HG03039 (cell line): ENCODE measurements around the gene IGF1R.

Experiments
- ATAC-seq: cut with Tn5 transposase; IDR thresholded peaks from one replicate; pipeline ENCODE4 v1.9.1; 2021; ENCODE audit warnings: mild to moderate bottlenecking, moderate library complexity; ENCODE audit not compliant: unreplicated experiment

Gene IGF1R

DNA sequence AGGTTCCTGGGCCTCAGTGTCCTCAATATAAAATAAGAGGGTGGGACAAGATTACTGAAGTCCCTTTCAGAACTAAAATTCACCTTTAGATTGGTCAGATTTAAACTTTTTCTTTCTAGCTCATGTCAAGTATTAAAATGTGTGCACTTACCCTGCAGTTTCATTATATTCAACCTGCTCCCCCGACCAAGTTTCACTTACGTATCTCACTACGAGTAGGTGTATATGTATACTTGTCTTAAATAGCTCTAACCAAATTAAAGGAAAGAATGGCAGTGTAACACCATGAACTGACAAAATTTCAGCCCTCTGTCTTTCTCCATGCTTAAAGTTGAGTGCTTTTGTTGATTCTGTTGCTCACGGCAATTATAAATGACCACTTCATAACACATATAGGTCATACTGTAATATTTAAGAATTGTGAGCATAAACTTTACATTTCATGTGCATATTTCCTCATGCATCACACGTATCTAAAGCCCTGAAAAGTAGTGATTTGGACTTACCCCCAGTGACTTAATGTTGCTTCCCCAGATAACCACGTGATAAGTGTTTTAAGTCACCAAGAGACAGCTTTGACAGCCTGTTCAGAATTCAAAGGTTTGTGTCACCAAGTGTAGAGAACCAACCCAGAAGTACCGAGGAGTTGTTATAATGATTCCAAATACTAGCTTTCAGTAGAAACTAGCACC is 289.2 kb downstream of the IGF1R start:
- no peak for ATAC-seq

DNA sequence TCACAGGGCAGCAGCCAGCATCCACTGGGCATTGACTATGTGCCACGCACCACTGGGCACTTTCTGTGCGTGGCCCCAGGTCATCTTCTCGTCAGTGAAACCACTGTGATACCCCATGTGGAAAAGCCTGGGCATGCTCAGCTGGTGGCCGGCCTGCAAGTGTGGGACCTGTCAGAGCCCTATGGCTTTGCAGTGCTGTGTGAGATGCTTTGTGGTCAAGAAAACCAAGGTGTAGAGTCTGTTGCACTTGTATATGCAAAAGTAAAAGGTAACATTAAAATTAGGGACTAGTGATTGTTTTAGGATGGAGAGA is 289.7 kb downstream of the IGF1R start:
- ATAC-seq = no peak

GRCh38 chr15:98938799-98939198 is 290.5 kb downstream of the IGF1R start:
- no peak for ATAC-seq

DNA sequence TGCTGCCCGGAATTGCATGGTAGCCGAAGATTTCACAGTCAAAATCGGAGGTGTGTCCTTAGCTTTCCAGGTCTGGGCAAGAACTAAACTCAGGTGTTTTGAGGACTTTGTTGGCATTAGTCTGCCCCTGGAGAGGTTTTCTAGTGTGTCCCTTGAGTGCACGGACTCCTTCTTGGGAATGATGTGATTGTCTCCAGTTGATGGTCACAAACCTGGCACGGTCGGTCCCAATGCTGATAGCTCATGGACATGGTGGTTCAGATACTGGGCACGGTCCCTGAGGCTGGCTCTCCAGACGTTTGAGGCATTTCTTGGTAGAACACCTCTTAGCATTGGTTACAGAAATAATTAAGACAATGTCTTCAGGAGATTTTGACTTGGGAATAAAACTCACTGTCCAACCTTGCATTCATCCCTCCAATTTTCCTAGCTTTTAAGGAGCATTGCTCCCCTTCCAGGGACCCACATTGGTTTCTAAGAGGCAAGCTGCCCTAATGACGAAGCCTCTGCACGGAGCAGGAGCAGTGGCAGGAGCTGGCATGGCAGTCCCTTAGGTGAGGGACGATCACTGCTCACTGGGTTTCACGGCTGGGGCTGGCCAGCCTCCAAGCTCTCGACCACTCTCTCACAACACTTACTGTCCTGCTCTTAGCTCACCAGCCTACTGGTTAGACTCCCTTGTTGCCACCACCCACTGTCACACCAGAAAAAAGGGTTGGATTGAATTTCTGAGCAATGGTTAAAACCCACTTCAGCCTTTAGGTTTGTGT is 291.2 kb downstream of the IGF1R start:
- no peak for ATAC-seq

DNA sequence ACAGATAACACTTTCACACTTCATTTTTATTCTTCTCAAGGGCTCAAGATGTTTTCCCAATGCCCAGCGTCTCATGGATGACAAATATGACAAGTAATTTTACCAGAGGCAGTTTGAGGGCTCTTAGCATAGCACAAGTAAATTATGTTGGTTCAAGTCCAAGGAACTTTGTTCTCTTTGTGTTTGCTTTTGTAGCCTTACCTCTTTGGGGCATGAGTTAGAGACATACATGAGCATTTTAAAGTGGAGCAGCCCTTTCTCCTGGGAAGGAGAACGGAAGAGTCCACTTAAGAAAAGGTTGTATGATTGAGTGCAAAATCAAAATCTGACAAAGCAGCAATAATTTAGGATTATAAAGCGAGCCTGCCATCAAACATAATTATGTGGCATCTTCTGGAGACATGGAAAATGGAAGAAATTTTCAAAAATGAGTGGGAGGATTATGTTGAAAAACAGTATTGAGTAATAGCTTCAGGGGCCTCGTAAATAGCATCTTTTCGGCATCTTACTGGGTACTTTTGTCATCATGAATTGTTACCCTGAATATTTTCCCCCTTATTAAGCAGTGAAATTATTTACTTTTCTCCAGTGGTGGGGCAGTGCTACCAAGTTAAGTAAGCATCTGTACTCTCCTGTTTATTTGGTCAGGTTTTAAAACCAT is 293.4 kb downstream of the IGF1R start:
- no peak for ATAC-seq

- ATAC-seq = no peak
Observed at GRCh38 chr15:98942431-98942830, 294.1 kb downstream of the IGF1R start.

DNA sequence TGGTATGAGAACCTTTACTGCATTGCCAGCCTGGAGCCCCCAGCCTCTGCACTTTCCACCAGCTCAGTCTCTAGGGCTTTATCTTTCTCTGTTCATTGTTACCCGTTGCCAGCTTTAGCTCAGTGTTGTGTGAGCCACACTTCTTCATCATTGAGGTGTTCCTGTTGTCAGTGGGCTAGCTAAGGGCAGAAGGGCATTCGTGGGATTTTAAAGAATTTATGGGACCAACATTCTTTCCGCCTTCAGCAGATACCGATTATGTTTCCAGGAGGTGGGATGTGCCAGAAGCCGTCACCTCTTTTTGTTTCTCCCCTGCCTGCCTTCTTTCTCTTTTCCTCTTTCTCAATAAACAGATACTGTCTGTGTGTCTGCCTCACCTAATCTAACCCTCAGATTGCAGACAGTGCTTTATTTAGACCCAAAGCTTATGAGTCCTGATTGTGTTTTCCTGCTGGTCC is 294.7 kb downstream of the IGF1R start:
- ATAC-seq = no peak

- no peak for ATAC-seq
Observed at GRCh38 chr15:98943601-98944151, 295.3 kb downstream of the IGF1R start.

DNA sequence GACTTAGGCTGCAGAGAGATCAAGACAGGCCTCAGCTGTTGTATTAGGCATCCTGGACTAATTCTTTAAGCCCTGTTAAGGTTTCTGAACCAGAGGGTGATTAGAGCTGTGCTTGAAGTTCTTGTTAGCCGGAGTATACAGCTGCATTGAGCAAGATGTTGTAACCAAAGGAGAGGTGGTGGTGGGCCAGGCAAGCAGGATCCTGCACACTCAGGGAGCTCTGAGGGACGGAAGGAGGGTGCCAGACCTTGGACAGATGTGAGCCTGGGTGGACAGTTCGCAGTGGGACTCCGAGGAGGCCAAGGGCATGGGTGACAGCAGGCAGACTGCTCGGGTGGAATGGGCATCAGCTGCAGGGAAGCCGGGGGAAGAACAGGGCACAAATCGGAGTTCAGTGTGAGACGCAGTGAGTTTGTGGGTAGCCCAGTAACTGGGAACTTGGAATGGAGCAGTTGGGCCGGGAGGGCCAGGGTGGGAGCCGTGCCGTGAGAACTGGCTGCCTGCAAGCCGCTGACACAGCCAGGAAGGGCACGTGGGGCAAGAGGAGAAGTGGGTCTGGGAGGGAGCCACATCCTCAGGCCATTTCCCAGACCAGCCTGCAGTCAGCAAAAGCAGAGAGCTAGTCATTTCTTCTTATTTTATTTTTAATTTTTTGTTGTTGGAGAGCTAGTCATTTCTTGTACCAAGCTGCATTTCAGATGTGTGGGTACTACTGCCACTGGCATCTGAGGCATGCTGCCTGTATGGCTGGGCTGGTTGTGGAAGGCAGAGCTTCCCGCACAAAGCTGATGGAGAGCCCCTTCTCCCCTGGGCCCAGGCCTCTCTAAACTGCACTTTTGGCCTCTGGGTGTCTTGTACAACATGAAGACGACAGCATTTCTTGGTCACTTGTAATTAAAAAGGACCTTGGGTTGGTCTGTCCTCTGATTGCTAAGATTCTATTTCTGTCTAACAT is 298.2 kb downstream of the IGF1R start:
- no peak for ATAC-seq

DNA sequence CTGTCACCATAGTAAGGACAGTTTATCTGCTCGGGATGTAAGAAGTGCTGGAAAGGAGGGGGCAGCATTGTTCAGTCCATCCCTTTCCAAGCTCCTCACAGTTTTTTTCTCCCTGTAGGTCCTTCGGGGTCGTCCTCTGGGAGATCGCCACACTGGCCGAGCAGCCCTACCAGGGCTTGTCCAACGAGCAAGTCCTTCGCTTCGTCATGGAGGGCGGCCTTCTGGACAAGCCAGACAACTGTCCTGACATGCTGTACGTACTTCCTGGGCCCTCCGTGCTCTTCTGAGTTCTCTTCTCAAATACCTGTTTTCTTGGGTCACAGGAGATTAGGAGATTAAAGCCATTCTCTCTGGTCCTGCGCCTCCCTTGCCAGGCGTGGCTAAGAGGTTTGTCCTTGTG is 300.1 kb downstream of the IGF1R start:
- no peak for ATAC-seq

- ATAC-seq = no peak
Observed at GRCh38 chr15:98948941-98949340, 300.6 kb downstream of the IGF1R start.

- ATAC-seq = no peak
Observed at GRCh38 chr15:98949624-98950023, 301.3 kb downstream of the IGF1R start.

GRCh38 chr15:98950248-98950647 is 301.9 kb downstream of the IGF1R start:
- no peak for ATAC-seq

DNA sequence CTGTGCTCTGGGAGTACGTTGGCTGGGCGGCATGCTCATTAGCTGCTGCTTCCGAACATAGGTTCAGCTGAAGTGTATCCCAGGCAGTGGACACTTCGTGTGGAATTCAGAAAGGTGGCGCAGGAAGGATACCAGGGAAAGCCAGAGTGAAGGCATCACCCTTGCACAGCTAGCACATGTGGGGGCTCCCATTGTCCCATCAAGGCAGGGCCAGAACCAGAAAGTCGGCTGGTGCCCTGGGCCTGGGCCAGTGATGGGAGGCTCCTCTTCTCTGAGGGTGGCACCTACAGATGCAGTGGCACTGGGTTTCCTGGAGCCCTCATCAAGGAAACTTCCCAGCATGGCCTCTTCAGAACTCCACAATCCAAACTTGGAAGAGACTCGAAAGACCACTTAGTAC is 302.7 kb downstream of the IGF1R start:
- ATAC-seq = no peak

DNA sequence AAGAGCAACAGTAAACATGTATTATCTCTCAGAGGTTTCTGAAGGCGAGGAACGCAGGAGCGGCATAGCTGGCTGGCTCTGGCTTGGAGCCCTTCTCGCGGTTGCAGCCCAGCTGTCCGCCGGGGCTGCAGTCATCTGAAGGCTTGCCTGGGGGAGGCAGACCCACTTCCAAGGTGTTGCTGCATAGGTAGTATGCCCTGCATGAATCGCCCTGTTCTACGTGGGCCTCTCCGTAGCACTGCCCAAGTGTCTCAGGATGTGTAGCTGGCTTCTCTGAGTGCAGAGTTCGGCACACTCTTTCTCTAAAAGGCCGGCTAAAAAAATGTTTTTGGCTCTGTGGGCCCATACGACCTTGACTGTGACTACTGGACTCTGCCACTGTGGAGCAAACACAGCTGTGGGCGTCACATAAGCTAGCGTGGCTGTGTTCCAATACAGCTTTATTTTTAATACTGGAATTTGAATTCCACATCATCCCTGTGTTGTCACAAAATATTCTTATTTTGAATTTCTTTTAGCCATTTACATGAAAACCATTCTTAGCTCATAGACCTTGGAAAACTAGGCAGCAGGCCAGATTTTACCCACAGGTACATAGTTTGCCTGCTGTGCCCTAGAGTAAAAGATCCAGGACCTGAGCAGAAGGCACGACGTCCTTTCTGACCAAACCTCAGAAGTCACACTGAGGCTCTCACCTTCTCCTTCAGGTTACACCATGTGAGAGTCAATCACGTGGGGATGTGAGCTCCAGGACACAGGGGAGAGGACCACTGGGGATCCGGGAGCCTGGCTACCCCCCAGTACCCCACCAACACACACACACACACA is 303.4 kb downstream of the IGF1R start:
- ATAC-seq = no peak

GRCh38 chr15:98952381-98952803 is 304.1 kb downstream of the IGF1R start:
- ATAC-seq = peak; percentile 95

DNA sequence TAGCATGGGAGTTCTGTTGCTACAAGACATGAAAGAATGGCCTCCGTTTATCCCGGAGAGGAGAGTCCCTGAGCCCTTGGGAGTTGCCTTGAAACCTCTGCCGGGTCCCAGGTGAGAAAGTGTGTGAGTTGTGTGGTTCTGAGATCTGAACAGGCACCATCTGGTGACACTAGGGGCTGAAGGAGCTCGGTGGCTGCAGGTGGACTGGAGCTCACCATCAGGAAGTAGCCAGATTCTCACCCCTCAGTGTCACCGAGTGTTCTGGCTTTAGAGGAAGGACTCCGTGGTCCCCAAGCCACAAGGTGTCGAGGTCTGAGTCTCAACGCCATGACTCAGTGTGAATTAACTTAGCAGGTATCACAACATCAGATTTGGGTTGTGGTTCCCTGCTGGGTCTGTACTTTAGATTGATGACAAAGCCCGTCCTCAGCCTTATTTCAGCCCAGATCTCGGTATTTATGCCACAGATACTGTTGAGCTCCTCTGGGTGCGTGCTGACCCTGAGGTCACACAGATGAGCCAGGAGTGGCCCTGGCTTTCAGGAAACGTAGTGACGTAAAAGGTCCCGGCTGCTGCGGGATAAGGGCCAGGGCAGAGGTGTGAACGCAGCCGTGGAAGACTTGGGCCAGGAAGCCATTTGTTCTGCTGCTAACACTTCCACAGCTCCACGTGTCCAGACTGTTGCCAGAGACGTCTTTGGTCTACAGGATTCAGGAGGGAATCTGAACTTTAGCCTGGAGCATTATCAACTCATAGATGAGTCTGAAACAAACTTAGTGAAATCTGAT is 304.9 kb downstream of the IGF1R start:
- ATAC-seq = no peak

DNA sequence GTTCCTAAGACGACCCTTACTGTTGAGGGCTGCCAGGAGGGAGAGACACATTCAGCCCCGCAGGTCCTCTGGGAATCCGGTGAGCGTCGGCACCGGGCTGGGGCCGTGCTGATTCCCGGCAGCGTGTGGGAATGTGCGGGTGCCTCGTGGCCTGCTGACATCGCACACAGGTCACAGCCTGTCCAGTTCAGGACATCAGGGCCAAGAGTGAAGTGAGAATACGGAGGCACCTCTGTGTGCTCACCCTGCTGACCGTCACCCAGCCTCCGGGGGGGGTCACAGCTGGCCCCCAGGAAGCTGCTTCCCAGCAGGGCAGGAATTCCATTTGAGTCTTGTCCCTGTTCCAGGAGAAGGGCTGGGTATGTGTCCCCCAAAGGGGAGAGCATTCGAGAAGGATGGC is 305.6 kb downstream of the IGF1R start:
- ATAC-seq = no peak

DNA sequence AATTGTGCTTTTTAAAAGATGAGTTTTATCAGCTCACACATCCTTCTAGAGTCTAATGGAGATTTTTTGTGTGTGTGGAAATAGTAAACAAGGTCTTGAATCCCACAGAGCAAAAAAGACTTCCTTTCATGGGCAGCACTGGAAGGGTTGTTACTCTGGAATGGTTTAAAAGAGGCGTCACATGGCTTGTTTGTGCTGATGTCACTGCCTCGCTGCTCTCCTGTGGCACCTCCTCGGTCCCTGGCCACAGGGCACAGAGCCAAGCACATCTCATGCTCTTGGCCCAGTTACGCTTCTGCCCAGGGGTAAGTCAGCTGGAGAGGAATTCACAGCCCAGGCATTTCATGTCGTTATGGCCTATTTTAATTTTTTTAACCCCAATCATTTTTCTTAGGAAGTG is 306.1 kb downstream of the IGF1R start:
- no peak for ATAC-seq
